IPS-11a (cell line): ENCODE data around the gene FASTKD1.
A peak's percentile ranks its signal among the peaks of the same experiment; 100 is the strongest.

Experiments
- H3K4me3 ChIP-seq: one replicate; pipeline ENCODE4 v1.5.1; 2013; ENCODE audit warnings: low read depth, low read length, control low read depth

FASTKD1 gene

GRCh38 chr2:169509955-169510354 lies 63.7 kb downstream of the FASTKD1 start:
- H3K4me3 ChIP-seq, result no peak overlapping the region

GRCh38 chr2:169509298-169509885 lies 64.3 kb downstream of the FASTKD1 start, which contains the start of gene KLHL41:
KLHL41 (plus strand) TSS chr2:169509702; CDS start chr2:169509779, 77 bp downstream.
- H3K4me3 ChIP-seq, result no peak within 1 kb of the TSS

- no peak overlapping the region for H3K4me3 ChIP-seq
Observed at GRCh38 chr2:169507698-169508097, 66.0 kb downstream of the FASTKD1 start.

GRCh38 chr2:169504651-169505050 lies 69.0 kb downstream of the FASTKD1 start:
- H3K4me3 ChIP-seq, result no peak overlapping the region

- no peak overlapping the region for H3K4me3 ChIP-seq
Observed at GRCh38 chr2:169495310-169495928, 78.2 kb downstream of the FASTKD1 start.

GRCh38 chr2:169493360-169493759 lies 80.3 kb downstream of the FASTKD1 start:
- no peak overlapping the region for H3K4me3 ChIP-seq

- no peak overlapping the region for H3K4me3 ChIP-seq
Observed at GRCh38 chr2:169491378-169491777, 82.3 kb downstream of the FASTKD1 start.

GRCh38 chr2:169490834-169491233 lies 82.8 kb downstream of the FASTKD1 start:
- H3K4me3 ChIP-seq, result no peak overlapping the region

GRCh38 chr2:169486487-169486886 lies 87.2 kb downstream of the FASTKD1 start:
- H3K4me3 ChIP-seq, result no peak overlapping the region

- H3K4me3 ChIP-seq, result no peak overlapping the region
Observed at GRCh38 chr2:169485650-169486138, 88.0 kb downstream of the FASTKD1 start.

- H3K4me3 ChIP-seq, result peak overlapping the region; percentile 66
Observed at GRCh38 chr2:169480079-169480465, 93.6 kb downstream of the FASTKD1 start.
